Subcutaneous adipose tissue (tissue), 4 donors: Measurements from ENCODE around the gene KHSRP. TPM values are rescaled to one million over a fixed set of nuclear protein-coding genes. Genes with fewer than 3 reads are reported as not detected.

Source experiments
- total RNA-seq, 4 donors: library from RNA; depleted of rRNA; stranded (reverse); fragments of >200 nt; gene quantifications; one replicate each; pipeline ENCODE4 v1.1.0, GENCODE V29; 2016
- TF ChIP-seq, protein P1 (sequence below): fragments of 450-650 bp; IDR thresholded peaks from one replicate; pipeline ENCODE4 v1.5.1; 2016; ENCODE audit warnings: low read depth, mild to moderate bottlenecking, control low read depth, antibody characterized with exemption, moderate library complexity

KHSRP gene
- total RNA-seq, 4 donors from 2014 or later = 44.7 to 114 (median 61.6) TPM

DNA sequence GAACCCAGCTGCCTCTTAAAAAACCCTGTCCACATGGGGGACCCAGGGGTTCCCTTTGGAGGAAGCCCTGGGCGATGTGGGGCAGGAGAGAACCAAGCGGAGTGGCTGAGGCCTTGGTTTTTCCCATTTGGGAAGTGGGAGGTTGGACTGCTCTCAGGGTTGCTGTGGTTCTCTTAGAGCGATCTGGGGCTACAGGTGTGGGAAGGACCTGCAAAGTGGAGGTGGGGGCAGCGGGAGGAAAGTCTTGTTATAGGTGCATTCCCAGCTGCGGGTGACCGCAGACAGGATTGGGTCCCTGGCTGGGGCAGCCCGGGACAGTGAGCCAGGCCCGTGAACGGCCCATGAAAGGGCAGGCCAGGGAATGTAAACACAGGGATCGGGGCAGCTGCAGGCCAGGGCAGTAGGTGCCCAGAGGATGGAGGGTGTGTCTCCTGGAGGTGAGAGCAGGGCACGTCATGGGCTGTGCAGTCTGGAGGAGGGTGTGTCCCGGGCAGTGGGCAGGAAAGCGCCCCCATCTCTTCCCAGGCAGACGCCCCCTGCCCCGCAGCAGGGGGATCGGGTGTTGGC is 34.2 kb upstream of the KHSRP start:
- TF ChIP-seq, protein P1, sequence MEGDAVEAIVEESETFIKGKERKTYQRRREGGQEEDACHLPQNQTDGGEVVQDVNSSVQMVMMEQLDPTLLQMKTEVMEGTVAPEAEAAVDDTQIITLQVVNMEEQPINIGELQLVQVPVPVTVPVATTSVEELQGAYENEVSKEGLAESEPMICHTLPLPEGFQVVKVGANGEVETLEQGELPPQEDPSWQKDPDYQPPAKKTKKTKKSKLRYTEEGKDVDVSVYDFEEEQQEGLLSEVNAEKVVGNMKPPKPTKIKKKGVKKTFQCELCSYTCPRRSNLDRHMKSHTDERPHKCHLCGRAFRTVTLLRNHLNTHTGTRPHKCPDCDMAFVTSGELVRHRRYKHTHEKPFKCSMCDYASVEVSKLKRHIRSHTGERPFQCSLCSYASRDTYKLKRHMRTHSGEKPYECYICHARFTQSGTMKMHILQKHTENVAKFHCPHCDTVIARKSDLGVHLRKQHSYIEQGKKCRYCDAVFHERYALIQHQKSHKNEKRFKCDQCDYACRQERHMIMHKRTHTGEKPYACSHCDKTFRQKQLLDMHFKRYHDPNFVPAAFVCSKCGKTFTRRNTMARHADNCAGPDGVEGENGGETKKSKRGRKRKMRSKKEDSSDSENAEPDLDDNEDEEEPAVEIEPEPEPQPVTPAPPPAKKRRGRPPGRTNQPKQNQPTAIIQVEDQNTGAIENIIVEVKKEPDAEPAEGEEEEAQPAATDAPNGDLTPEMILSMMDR = no peak

DNA sequence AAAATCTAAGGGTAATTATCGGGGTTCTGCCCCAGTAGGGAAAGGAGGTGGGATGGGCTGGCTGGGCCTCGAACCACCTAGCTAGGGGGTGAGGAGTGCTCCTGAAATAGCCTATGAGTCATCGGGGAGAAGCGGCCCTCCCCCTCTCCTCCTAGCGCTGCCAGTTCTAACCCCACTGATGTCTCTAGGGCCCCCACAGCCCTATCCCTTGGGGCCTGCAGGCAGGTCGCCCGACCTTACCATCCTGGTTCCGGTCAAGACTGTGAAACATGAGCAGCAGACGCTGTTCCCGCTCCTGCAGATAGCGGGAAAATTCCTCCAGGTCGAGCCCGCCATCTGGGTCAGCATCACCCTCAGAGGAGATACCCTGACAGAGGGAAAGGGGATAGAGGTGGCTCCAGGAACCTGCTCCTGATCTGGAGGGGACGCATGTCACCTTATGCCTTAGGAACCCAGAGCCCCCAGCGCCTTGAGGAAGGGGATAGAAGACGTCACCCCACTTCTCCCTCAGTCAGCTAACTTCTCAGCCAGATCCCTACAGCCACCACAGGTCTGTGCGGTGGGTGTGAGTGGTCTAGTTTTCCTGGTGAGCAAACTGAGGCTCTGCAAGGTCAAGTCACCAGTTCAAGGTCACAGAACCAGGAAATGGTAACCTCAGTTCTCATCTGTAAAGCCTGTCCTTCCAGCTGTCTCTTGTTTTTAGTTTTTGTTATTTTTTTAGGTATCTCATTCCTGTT is 33.5 kb upstream of the KHSRP start:
- TF ChIP-seq, protein P1 = no peak

DNA sequence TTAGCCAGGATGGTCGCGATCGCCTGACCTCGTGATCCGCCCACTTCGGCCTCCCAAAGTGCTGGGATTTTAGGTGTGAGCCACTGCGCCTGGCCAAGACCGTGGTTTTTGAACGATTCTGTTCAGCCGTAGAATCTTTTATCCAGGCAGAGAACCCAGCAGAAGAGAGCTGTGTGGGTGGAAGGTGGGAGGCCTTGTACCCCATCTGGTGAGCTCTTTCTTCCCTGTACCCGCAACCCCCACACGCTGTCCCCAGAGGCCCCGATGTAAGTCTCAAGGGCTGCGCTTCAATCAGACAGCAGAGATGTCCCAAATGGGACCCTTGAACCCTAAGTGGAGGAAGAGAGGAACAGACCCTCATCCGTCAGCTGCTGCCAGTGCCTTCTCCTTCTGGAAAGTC is 31.3 kb upstream of the KHSRP start:
- TF ChIP-seq, protein P1 = no peak

DNA sequence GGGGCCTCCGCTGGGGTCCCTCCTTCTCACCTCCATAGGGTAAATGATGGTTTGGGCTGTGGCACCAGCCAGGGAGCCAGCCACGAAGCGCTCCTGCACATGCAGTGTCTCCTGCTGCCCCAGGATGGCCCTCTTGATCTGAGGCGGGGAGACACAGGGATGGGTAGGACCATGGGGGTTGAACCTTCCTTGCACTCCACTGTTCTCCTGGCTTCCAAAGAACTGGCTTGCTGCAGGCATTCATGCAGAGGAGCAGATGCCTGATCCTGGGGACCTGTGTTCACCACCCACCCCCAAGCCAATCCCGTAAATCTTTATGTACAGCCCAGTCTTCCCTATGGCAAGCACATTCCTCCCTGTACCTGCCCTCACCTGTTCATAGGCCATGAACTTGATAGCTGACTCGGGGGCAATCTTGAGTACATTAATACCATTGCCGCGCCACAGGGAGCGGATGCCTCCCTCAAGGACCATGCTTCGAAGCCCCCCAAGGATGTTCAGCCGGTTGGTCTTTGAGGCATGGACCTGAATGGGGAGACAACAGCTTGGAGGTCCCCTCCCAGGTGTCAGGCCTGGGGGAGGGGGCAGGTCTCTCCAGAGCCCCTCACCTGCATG is 29.4 kb upstream of the KHSRP start:
- TF ChIP-seq, protein P1 = no peak

DNA sequence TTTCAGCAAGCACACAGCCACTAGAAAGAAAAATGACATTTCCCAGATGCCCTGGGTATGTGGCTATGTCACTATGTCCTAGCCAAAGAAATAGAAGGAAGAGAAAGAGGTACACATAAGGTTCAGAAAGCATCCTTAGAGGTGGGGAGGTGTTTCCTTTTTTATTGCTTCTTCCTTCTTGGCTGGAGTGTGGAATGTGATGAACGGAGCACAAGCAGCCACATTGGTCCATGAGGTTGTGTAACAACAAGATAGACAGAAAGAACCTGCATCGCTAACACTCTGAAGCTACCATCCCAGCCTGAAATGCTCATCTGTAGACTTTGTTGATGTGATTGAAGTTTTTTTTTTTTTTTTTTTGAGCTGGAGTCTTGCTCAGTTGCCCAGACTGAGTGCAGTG is 28.3 kb upstream of the KHSRP start:
- TF ChIP-seq, protein P1 = no peak

DNA sequence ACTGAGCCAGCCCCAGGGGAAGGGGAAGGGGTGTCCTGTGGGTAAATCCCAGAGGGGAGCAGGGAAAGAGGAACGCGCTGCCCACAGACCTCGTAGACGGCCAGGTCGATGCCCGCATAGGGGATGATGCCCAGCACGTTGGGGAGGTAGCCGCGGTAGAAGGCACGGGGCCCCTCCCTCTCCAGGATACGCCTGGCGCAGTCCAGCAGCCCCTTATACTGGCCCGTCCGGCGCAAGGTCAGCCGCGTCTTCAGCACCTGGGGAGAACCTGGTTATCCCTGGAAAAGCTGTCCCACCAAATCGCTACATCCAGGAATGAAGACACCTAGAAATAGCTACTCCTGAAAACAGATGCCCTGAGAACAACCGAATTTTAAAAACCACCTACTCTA is 27.6 kb upstream of the KHSRP start:
- TF ChIP-seq, protein P1 = no peak

DNA sequence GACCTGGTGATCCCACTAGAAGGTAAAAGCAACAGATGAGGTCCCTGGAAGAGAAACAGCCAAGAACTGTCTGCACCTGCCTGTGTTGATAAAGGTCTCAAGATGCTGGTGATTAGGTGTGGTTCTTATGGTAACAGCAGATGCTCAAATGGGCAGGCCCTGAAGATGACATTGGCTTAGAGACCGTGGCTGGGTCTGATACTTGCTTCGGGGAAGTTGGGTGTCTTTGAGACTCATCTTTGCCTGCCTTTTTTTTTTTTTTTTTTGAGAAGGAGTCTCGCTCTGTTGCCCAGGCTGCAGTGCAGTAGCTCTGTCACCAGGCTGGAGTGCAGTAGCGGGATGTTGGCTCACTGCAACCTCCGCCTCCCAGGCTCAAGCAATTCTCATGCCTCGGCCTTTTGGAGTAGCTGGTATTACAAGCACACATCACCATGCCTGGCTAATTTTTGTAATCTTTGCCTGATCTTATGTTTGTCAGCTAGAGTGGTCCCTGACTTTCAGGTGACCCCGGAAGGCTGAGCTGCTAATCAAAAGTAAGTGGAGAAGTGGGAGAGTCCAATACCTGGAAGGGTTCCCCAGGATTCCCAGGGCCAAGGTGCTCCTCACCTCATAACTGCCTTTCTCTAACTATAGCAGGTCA is 27.1 kb upstream of the KHSRP start:
- TF ChIP-seq, protein P1 = no peak
